GM19438 (cell line): Measurements from ENCODE around the gene IL4R.
A peak's percentile ranks its signal among the peaks of the same experiment; 100 is the strongest.

ENCODE experiments used
- ATAC-seq: cut with Tn5 transposase; IDR thresholded peaks from one replicate; pipeline ENCODE4 v1.9.1; 2021; ENCODE audit warnings: low read depth; ENCODE audit not compliant: unreplicated experiment

The IL4R gene

GRCh38 chr16:27350006-27350405 lies 36.2 kb downstream of the IL4R start:
- ATAC-seq: no peak

- no peak for ATAC-seq
Measured at GRCh38 chr16:27351989-27352388, 38.2 kb downstream of the IL4R start.

- no peak for ATAC-seq
Measured at GRCh38 chr16:27353853-27354252, 40.1 kb downstream of the IL4R start.

GRCh38 chr16:27355610-27356009 lies 41.8 kb downstream of the IL4R start:
- no peak for ATAC-seq

- ATAC-seq: no peak
Measured at GRCh38 chr16:27356794-27357193, 43.0 kb downstream of the IL4R start.

- no peak for ATAC-seq
Measured at GRCh38 chr16:27359051-27359450, 45.3 kb downstream of the IL4R start.

- ATAC-seq: no peak
Measured at GRCh38 chr16:27359615-27360014, 45.8 kb downstream of the IL4R start.

GRCh38 chr16:27361987-27362386 lies 48.2 kb downstream of the IL4R start:
- no peak for ATAC-seq

- no peak for ATAC-seq
Measured at GRCh38 chr16:27362570-27363245, 48.9 kb downstream of the IL4R start.

GRCh38 chr16:27363246-27363632 lies 49.5 kb downstream of the IL4R start:
- ATAC-seq: no peak

GRCh38 chr16:27363797-27364196 lies 50.0 kb downstream of the IL4R start:
- no peak for ATAC-seq

GRCh38 chr16:27364493-27365141 lies 50.8 kb downstream of the IL4R start:
- ATAC-seq: no peak

GRCh38 chr16:27365142-27366089 lies 51.6 kb downstream of the IL4R start:
- no peak for ATAC-seq

GRCh38 chr16:27366687-27367460 lies 53.1 kb downstream of the IL4R start:
- ATAC-seq: no peak

GRCh38 chr16:27367461-27368357 lies 53.9 kb downstream of the IL4R start:
- ATAC-seq: peak; percentile 71

- no peak for ATAC-seq
Measured at GRCh38 chr16:27368358-27368722, 54.6 kb downstream of the IL4R start.

- no peak for ATAC-seq
Measured at GRCh38 chr16:27369806-27370205, 56.0 kb downstream of the IL4R start.

- ATAC-seq: no peak
Measured at GRCh38 chr16:27370318-27370717, 56.5 kb downstream of the IL4R start.

- no peak for ATAC-seq
Measured at GRCh38 chr16:27373312-27373711, 59.5 kb downstream of the IL4R start.
